ENCODE results near the gene CFP.
A peak's percentile ranks its signal among the peaks of the same experiment; 100 is the strongest.

The CFP gene

GRCh38 chrX:47637546-47638195 is 7.9 kb upstream of the CFP start:
- no peak for DNase-seq (ENCODE audit: low spot score)

DNA sequence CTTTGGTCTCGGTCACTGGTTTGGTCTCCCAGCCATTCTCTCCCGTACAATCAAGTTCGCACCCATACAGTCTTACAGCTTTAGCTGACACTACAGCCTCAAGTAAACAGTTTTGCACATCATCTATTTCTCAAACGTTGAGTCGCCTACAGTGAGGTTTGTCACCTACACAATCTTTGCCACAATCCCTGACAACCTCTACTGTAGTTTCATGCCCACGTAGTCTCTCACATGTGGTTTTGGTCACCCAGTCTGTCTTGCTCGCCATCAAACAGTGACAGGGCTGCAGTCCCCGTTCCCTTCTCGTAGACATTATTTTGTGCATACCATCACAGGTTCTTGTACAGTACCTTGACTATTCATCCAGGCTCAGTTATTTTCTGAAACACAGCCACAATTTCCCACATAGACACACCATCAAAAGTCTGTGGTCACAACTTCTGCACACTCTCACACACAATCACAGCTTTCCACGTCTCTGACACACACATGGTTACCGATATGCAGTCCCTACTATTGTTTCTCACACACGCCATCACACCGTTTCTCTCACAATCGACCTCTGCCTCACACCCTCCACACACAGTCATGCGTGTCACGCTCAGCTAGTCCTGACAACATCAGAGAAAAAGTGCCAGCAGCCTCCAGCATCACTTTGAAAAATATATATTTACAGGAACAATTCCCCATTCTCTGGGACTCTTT is 5.3 kb upstream of the CFP start:
- no peak for DNase-seq (ENCODE audit: low spot score)

DNA sequence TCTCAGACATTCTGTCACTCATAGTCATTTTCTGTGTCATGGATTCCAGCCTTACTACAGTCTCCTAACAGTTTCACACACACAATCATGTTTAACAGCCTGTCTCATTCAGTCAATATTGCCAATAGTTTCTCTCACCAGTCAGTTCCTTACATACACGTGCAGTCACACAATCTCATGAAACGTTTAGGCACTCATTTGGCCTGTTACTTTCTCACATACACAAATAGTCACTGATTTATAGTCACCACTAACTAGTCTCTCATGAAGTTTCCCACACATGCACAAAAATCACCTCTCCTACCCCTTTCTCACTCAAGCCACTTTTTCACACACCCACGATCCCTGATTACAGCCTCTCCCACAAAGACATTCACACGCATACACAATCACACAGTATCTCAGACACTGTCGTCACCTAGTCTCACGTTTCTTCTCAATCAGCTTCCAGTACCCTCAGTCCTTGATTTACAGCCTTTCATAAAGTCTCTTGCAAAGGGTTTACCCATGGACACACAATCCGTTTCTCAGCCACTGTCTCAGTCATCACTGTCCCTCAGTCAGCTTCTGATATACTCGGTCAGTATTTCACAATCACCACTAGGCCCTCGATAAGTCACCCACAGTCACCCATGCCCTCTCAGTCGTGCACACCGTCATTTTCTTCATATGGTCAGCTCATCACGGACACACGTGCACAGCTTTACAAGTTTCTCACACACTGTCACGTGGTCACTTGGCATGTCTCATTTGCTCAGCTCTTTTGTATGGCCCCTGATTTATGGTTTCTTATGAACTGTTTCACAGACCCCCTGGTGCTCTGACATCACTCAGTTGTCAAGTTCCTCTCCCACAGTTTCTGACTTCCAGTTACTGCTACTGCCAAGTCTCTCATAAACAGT is 4.2 kb upstream of the CFP start:
- no peak for DNase-seq (ENCODE audit: low spot score)

DNA sequence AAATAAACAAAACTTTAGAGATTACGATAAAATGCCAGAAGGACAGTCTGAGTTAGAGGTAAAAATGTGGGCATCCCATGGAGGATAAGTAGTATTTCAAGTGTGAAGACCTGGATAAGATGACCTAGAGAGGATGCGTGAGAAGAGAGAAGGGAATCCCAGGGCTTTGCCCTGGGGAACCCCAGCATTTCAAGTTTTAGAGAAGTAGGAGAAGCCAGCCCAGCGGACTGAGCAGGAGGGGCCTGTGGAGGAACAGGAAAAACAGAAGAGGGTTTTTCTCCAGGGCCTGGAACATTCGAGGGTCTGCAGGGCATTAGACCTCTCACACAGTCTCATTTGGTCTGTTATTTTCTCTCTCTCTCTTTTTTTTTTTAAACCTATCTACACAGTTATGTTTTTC is 2.9 kb upstream of the CFP start:
- DNase-seq (ENCODE audit: low spot score): no peak

DNA sequence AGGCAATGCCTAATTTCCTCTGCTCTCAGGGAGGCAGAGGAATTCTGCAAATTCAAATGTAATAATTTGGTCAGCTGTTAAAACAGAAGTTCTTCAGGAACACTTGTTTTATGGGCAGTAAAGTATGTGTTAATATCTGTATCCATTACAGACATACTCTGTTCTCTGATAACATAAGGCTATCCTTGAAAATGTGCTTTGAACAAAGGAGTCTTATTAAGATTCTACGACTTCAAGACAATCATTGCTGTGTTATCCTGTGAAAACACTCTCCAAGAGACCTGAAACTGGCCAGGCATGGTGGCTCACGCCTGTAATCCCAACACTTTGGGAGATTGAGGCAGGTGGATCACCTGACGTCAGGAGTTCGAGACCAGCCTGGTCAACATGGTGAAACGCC is 1.9 kb upstream of the CFP start:
- DNase-seq (ENCODE audit: low spot score): no peak

DNA sequence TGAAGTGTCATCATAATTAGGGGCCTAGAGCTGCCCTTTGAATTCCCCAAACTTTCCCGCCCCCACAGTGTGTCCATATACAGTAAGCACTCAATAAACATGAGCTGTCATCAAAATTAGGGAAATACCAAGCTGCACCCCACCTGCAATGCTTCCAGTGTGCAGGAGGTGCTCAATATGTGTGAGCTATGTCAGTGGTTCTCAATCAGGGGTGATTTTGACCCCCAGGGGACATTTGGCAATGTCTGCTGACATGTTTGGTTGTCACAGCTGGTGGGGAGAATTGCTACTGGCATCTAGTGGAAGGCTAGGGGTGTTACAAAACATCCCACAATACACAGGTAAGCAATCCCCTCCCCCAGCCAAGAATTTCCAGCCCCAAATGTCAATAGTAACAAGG is 748 bp downstream of the CFP start:
- no peak for DNase-seq (ENCODE audit: low spot score)

GRCh38 chrX:47625365-47625764 is 4.4 kb downstream of the CFP start:
- DNase-seq (ENCODE audit: low spot score): no peak

DNA sequence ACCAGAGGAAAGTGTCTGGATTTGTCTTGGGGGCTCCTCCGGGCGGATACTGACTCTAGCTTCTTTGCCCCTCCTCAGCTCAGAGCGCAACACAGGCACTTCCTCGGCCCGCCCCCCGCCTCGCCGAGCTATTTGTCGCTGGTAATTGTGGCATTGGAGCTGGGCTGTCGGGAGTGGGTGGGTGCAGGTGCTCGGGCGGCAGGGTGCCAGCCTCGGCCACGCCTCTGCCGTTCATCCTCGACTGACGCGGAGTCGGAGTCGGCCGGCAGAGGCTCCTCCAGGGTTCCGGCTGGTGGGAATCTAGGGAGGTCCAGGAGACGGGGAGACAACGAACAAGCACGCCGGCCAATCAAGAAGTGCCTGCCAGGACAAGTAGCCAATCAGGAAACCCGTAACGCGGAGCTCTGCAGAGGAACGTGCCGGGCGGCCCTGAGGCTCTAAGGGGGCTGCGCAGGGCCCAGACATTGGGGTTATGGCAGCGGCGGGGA is 6.1 kb downstream of the CFP start:
- DNase-seq (ENCODE audit: low spot score): peak; percentile 70

DNA sequence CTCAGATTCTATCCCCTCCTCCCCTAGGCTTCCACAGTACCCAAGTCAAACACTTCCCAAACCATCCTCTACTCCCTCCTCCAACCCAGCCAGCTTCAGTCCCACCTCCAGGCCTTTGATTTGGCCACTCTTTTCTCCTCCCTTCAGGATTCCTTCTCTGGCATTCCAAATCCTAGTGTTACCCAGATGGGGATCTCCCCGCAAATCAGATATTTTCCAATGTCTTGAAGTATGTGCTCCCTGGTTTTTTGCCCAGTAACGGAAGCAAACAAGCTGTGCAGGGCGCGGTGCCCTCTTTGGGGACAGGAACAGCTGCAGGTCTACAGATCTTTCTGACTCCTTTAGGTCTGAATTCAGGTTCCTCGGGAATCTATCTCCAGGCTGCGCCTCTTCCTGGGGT is 7.9 kb downstream of the CFP start:
- no peak for DNase-seq (ENCODE audit: low spot score)

DNA sequence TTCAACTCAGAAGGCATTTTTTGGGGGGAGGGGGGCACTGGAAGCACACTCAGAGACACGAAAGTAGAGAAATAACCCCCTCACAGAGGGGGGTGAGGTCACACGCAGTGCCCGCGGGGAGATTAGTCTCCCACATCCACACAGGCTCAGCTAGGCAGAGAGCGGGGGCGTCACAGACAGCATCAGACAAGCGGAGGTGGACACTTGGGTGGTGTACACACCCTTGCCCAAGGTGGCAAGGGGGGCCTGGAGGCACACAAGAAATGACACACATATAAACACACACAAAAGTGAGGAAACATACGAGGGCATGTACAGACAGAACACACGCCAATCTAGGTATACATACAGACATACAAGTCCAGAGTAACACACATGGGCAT is 9.4 kb downstream of the CFP start:
- no peak for DNase-seq (ENCODE audit: low spot score)

GRCh38 chrX:47619486-47620302 is 10.0 kb downstream of the CFP start, which contains the start of gene SYN1:
Gene SYN1 (minus strand): TSS chrX:47619857. CDS start chrX:47619728, 129 bp downstream.
- peak; percentile 72 for DNase-seq (ENCODE audit: low spot score)

DNA sequence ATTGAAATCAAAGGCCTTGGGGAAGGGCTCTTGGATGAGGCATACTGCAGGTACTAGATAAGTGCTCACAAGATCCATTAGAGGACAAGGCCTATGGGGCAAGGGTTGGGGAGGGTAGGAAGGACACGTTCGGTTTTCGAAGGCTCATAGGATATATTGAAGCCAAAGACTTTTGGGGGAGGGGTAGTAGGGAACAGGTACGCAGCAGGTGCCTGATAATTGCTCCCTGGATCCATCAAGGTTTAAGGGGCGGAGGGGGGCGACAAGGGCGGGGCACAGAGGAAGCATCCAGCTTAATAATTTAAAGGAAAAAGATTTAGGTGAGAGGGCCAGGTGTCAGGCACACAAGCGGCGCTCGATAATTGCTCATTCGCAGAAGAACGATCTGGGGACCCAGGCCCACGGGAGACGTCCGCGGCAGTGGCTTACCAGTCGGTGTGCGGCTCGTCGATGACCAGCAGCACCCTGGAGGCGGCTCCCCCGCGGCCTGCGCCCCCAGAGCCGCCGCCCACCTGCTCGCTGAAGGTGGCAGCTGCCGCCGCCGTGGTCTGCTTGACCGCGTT is 10.7 kb downstream of the CFP start:
- no peak for DNase-seq (ENCODE audit: low spot score)

DNA sequence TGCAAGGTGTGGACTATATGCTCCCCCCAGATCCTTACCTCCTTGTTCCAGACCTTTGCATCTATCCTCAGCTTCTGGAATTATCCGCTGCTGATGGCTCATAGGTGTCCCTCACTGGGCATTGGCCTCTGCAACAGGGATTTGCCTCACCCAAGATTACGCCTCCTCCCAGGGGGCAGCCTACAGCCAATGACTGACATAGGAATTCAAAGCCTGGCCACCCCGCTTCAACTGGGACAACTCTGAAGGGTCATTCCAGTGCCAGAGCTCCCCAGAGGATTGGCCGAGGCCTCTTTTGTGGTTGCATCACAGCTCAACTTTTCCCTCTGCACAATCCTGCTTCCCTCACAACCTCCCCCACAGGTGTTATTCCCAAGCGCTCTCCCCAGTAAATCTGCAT is 15.1 kb downstream of the CFP start:
- DNase-seq (ENCODE audit: low spot score): no peak

GRCh38 chrX:47613082-47613481 is 16.6 kb downstream of the CFP start:
- peak; percentile 17 for DNase-seq (ENCODE audit: low spot score)

- DNase-seq (ENCODE audit: low spot score): no peak
These were observed 17.3 kb downstream of the CFP start for GRCh38 chrX:47612418-47612817.

DNA sequence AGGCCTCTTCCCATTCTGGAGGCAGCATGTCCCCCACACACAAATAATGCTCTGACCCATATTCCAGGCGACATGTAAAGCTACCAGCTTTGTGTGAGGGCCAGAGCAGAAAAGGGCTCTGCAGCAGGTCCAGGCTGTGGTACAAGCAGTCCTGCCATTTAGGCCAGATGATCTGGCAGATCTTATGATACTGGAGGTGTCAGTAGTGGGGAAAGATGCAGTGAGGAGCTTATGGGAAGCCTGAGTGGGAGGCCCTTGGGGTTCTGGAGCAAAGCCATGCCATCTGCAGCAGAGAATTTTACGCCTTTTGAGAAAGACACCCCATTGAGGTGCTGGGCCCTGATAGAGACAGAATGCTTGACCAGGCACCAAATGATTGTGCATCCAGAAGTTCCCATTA is 17.8 kb downstream of the CFP start:
- DNase-seq (ENCODE audit: low spot score): no peak

- no peak for DNase-seq (ENCODE audit: low spot score)
These were observed 18.2 kb downstream of the CFP start for GRCh38 chrX:47611489-47611888.

- DNase-seq (ENCODE audit: low spot score): no peak
These were observed 19.2 kb downstream of the CFP start for GRCh38 chrX:47610511-47610910.

DNA sequence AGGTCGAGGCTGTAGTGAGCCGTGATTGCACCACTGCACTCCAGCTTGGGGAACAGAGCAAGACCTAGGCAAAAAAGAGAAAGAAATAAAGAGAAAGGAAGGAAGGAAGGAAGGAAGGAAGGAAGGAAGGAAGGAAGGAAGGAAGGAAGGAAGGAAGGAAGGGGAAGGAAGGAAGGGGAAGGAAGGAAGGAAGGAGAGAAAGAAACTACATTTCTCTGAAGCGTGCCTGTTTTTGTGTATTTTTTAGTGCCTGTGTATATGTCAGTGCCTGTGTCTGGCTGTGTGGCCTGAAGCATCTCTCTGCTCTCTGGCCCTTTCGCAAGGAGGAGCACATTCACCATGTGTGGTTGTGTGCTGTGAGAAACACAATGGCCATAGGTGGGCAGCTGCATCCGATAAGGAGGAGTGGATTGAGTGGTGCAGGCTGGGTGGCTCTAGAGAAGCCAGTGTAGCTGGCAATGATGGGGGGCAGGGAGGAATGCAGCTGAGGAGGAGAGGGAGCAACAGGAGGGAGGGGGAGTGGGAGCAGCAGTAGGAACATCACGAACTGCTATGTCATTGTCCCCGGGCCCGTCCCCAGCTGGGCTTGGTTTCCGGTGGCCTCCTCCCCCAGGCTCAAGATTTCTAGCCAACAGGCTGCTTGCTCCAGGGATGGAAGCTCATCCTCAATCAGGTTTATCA is 21.5 kb downstream of the CFP start:
- no peak for DNase-seq (ENCODE audit: low spot score)

GRCh38 chrX:47607091-47607490 is 22.6 kb downstream of the CFP start:
- no peak for DNase-seq (ENCODE audit: low spot score)

DNA sequence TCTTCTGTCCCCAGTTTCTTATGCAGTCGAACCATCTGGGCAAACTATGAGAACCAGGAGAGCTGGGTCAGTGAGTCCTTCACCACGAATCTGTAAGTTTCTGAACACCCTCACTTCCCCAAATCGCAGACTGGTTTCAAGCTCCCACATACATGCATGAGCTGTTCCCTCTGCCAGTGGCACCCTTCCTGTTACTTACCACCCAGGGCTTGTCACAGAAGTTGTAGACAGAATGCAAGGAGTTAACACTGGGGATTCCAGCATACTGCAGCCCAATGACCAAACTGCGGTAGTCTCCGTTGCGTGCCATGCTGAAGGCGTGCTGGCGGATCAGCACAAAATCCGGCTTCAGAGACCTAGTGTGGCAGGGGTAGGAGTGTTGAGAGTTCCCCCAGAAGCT is 24.7 kb downstream of the CFP start:
- DNase-seq (ENCODE audit: low spot score): no peak

Data from kidney tubule cell (primary cell).